ENCODE data around the gene TLR10. TPM values are rescaled to one million over a fixed set of nuclear protein-coding genes. Genes with fewer than 3 reads are reported as not detected.
A peak's percentile ranks its signal among the peaks of the same experiment; 100 is the strongest.

Gene TLR10
- total RNA-seq, 2 experiments from 2014 or later, result 27.4 to 34.5 TPM

GRCh38 chr4:38759113-38759789 lies 23.5 kb downstream of the TLR10 start:
- BruUV-seq (replicated peaks), result no TSS peak
- ChIA-PET POLR2A (interaction anchor here (0.6 to 11.2 kb wide), 9 partner anchors 11 to 920 kb away, joined by 3 to 348 read pairs (median 7); partner anchors contain the start of genes TLR1, TLR10 and TLR6), CTCF (ENCODE audit: unreplicated experiment) (interaction anchor here (0.9 to 9.8 kb wide), 10 partner anchors 23 to 376 kb away, joined by 3 to 145 read pairs (median 6); partner anchors contain the start of genes TLR1 and TLR10)
- intact Hi-C loops (cut with micrococcal nuclease; ENCODE audit: unreplicated experiment), result loop anchor here (1.0 kb wide), 2 partner anchors 97 to 135 kb away; partner anchors contain the start of gene TLR6
- no peak for TF ChIP-seq EZH2phosphoT487 (IDR thresholded peaks at IDR 0.05; ENCODE audit: borderline replicate concordance, low read depth, low read length)
- peak; percentile 95 for TF ChIP-seq CTCF (conservative IDR thresholded peaks at IDR 0.05; ENCODE audit: low read length)
- peaks cover 8% of the 10 kb centered on the region; the same call in 1 of the 2 replicates for H3K79me2 ChIP-seq (ENCODE audit: insufficient read depth, low read depth, low read length)
- H3K27ac ChIP-seq (ENCODE audit: low read depth, low read length, poor library complexity, severe bottlenecking), result peak overlapping the region; percentile 99
- H3K4me2 ChIP-seq (ENCODE audit: low read length), result peak overlapping the region; percentile 80
- no peaks in the 10 kb centered on the region for H4K20me1 ChIP-seq (ENCODE audit: insufficient read depth, low read length)
- peaks cover 13% of the 10 kb centered on the region for H3K9me3 ChIP-seq (ENCODE audit: low read length)
- H3K36me3 ChIP-seq (ENCODE audit: insufficient read depth, low read length), result peaks cover 8% of the 10 kb centered on the region; the same call in 1 of the 2 replicates
- H3K4me1 ChIP-seq (ENCODE audit: insufficient read depth, low read length, poor library complexity, severe bottlenecking), result peaks cover 63% of the 10 kb centered on the region
- peak; percentile 83 for DNase-seq (ENCODE audit: low spot score)
- H2AFZ ChIP-seq (ENCODE audit: low read length), result peak overlapping the region; percentile 89
- no peaks in the 10 kb centered on the region for H3K9me2 ChIP-seq (ENCODE audit: insufficient read depth, low read length)
- peak overlapping the region; percentile 18 for H3K4me3 ChIP-seq (ENCODE audit: low read depth, low read length, poor library complexity, severe bottlenecking)

GRCh38 chr4:38757945-38758600 lies 24.7 kb downstream of the TLR10 start:
- Histone ChIP-seq H3K9me2 (ENCODE audit: insufficient read depth, low read length) (no peaks in the 10 kb centered on the region), H3K4me3 (ENCODE audit: low read depth, low read length, poor library complexity, severe bottlenecking) (no peak overlapping the region), H3K4me1 (ENCODE audit: insufficient read depth, low read length, poor library complexity, severe bottlenecking) (peaks cover 51% of the 10 kb centered on the region), H3K4me2 (ENCODE audit: low read length) (peak overlapping the region; percentile 15; the same call in 1 of the 2 replicates), H2AFZ (ENCODE audit: low read length) (peak overlapping the region; percentile 89; the same call in 1 of the 2 replicates), H4K20me1 (ENCODE audit: insufficient read depth, low read length) (no peaks in the 10 kb centered on the region), H3K9me3 (ENCODE audit: low read length) (0 out of 2 replicates have a peak, but pooled peaks cover 5% of the 10 kb centered on the region), H3K36me3 (ENCODE audit: insufficient read depth, low read length) (no peaks in the 10 kb centered on the region), H3K79me2 (ENCODE audit: insufficient read depth, low read depth, low read length) (peaks cover 5% of the 10 kb centered on the region; the same call in 1 of the 2 replicates), H3K27ac (ENCODE audit: low read depth, low read length, poor library complexity, severe bottlenecking) (peak overlapping the region; percentile 3)
- TF ChIP-seq EZH2phosphoT487 (IDR thresholded peaks at IDR 0.05; ENCODE audit: borderline replicate concordance, low read depth, low read length) (no peak), CTCF (conservative IDR thresholded peaks at IDR 0.05; ENCODE audit: low read length) (peak; percentile 81)
- peak; percentile 67 for DNase-seq (ENCODE audit: low spot score)
- intact Hi-C loops (cut with micrococcal nuclease; ENCODE audit: unreplicated experiment), result no loop called here
- CTCF ChIA-PET (ENCODE audit: unreplicated experiment), result interaction anchor here (0.9 to 9.8 kb wide), 5 partner anchors 24 to 103 kb away, joined by 4 to 145 read pairs (median 6); partner anchors contain the start of genes TLR1 and TLR10
- POLR2A ChIA-PET, result interaction anchor here (0.5 to 11.2 kb wide), 5 partner anchors 25 to 611 kb away, joined by 3 to 348 read pairs (median 5); partner anchors contain the start of genes TLR1 and TLR10
- no TSS peak for BruUV-seq (replicated peaks)

Measured in OCI-LY7 (cell line).